ENCODE measurements around the gene NES. TPM values are rescaled to one million over a fixed set of nuclear protein-coding genes. Genes with fewer than 3 reads are reported as not detected.

Gene NES
- total RNA-seq, 1 experiment from 2014 or later = 6.8 TPM

GRCh38 chr1:156643778-156644092, 33.5 kb downstream of the NES start:
- H3K27ac ChIP-seq = no peak overlapping the region
- ChIA-PET POLR2A (ENCODE audit: unreplicated experiment) (no interaction called here), CTCF (no interaction called here)
- H3K4me2 ChIP-seq = no peak overlapping the region
- H3K4me3 ChIP-seq = no peak overlapping the region
- no TSS peak for BruUV-seq (replicated peaks)
- DNase-seq = no peak
- H3K4me1 ChIP-seq (replicated peaks; ENCODE audit: insufficient read depth) = peaks cover 22% of the 10 kb centered on the region
- H2AFZ ChIP-seq = no peak overlapping the region
- peaks cover 56% of the 10 kb centered on the region for H3F3A ChIP-seq (ENCODE audit: insufficient read depth, low read depth)
- no peaks in the 10 kb centered on the region for H3K9me2 ChIP-seq (ENCODE audit: insufficient read depth)
- no peaks in the 10 kb centered on the region for H3K9me3 ChIP-seq (ENCODE audit: insufficient read depth, low read depth)
- peaks cover 19% of the 10 kb centered on the region for H3K36me3 ChIP-seq (ENCODE audit: low read depth)
- intact Hi-C loops (cut with micrococcal nuclease; ENCODE audit: unreplicated experiment) = no loop called here
- no peaks in the 10 kb centered on the region for H3K27me3 ChIP-seq (ENCODE audit: insufficient read depth, low read depth)
- no peaks in the 10 kb centered on the region for H3K79me2 ChIP-seq (ENCODE audit: low read depth)
- TF ChIP-seq EZH2 (IDR thresholded peaks at IDR 0.05; ENCODE audit: low read depth) = no peak
- no peak for TF ChIP-seq CTCF (conservative IDR thresholded peaks at IDR 0.05)
- peaks cover 96% of the 10 kb centered on the region for H4K20me1 ChIP-seq (ENCODE audit: insufficient read depth)

GRCh38 chr1:156643049-156643777, 34.0 kb downstream of the NES start:
- no TSS peak for BruUV-seq (replicated peaks)
- Histone ChIP-seq H3K27me3 (ENCODE audit: insufficient read depth, low read depth) (no peaks in the 10 kb centered on the region), H3F3A (ENCODE audit: insufficient read depth, low read depth) (peaks cover 61% of the 10 kb centered on the region), H3K4me3 (no peak overlapping the region), H4K20me1 (ENCODE audit: insufficient read depth) (peaks cover 96% of the 10 kb centered on the region), H2AFZ (no peak overlapping the region), H3K4me1 (replicated peaks; ENCODE audit: insufficient read depth) (peaks cover 27% of the 10 kb centered on the region), H3K9me2 (ENCODE audit: insufficient read depth) (no peaks in the 10 kb centered on the region), H3K79me2 (ENCODE audit: low read depth) (no peaks in the 10 kb centered on the region), H3K9me3 (ENCODE audit: insufficient read depth, low read depth) (no peaks in the 10 kb centered on the region), H3K36me3 (ENCODE audit: low read depth) (peaks cover 19% of the 10 kb centered on the region), H3K27ac (no peak overlapping the region), H3K4me2 (no peak overlapping the region)
- ChIA-PET POLR2A (ENCODE audit: unreplicated experiment) (no interaction called here), CTCF (no interaction called here)
- intact Hi-C loops (cut with micrococcal nuclease; ENCODE audit: unreplicated experiment) = no loop called here
- DNase-seq = no peak
- TF ChIP-seq CTCF (conservative IDR thresholded peaks at IDR 0.05) = no peak
- TF ChIP-seq EZH2 (IDR thresholded peaks at IDR 0.05; ENCODE audit: low read depth) = no peak

- H4K20me1 ChIP-seq (ENCODE audit: insufficient read depth) = peaks cover 94% of the 10 kb centered on the region
- BruUV-seq (replicated peaks) = no TSS peak
- ChIA-PET POLR2A (ENCODE audit: unreplicated experiment) (no interaction called here), CTCF (no interaction called here)
- H3K4me2 ChIP-seq = no peak overlapping the region
- no peaks in the 10 kb centered on the region for H3K27me3 ChIP-seq (ENCODE audit: insufficient read depth, low read depth)
- H3F3A ChIP-seq (ENCODE audit: insufficient read depth, low read depth) = peaks cover 61% of the 10 kb centered on the region
- intact Hi-C loops (cut with micrococcal nuclease; ENCODE audit: unreplicated experiment) = no loop called here
- H3K4me1 ChIP-seq (replicated peaks; ENCODE audit: insufficient read depth) = peaks cover 28% of the 10 kb centered on the region
- no peaks in the 10 kb centered on the region for H3K9me3 ChIP-seq (ENCODE audit: insufficient read depth, low read depth)
- peaks cover 19% of the 10 kb centered on the region for H3K36me3 ChIP-seq (ENCODE audit: low read depth)
- H3K79me2 ChIP-seq (ENCODE audit: low read depth) = no peaks in the 10 kb centered on the region
- H3K9me2 ChIP-seq (ENCODE audit: insufficient read depth) = no peaks in the 10 kb centered on the region
- no peak overlapping the region for H3K27ac ChIP-seq
- no peak for DNase-seq
- H2AFZ ChIP-seq = no peak overlapping the region
- no peak overlapping the region for H3K4me3 ChIP-seq
- TF ChIP-seq CTCF (conservative IDR thresholded peaks at IDR 0.05) (no peak), EZH2 (IDR thresholded peaks at IDR 0.05; ENCODE audit: low read depth) (no peak)
Observed at GRCh38 chr1:156642265-156643048, 34.8 kb downstream of the NES start.

Data from PC-9 (cell line).